HFF-Myc (cell line): ENCODE data around the gene VPS13A.

ENCODE experiments used
- DNase-seq: peaks from one replicate; pipeline ENCODE4 v3.0.0-alpha.2; 2011; ENCODE audit warnings: low read depth; ENCODE audit errors: extremely low read depth
- H3K4me3 ChIP-seq: replicated peaks from 2 replicates; pipeline ENCODE4 v1.5.1; 2011; ENCODE audit warnings: low read depth, mild to moderate bottlenecking, control low read depth, low read length
- TF ChIP-seq, protein P1 (sequence below): IDR thresholded peaks from 2 replicates; pipeline ENCODE4 v1.5.1; 2012; ENCODE audit warnings: mild to moderate bottlenecking, low read depth, low read length, control low read depth; ENCODE audit errors: missing control alignments

Gene VPS13A

DNA sequence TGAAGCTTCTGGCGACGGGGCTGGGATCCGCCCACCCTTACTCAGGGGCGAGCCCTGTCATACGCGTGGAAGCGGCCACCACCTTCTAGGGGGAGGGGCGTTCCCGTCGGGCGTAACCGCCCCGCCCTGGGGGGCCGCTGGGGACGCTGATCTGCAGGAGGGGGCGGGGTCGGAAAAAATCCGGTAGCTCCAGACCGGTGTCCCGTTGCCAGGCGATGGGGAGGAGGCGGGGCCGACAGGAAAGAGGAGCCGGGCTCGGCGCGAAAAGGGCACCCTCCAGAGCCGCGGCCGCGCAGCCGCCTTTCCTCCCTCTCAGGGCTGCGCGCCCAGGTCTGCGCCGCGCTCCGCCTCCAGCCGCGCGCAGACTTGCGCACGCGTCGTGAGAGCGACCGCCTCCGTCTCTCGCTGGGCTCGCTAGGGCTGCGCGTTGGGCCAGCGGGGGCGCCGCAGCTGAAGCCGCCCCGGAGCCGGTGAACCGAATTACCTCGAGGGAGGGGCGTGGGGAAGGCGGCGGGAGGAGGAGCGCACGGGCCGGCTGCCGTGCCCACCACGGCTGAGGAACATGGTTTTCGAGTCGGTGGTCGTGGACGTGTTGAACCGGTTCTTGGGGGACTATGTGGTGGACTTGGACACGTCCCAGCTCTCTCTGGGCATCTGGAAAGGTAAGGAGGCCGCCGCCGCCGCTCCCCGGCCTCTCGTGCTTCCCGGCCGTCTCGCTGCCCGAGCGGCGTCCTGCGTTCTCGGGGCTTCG lies at the start of gene VPS13A:
Gene VPS13A, plus strand, starts transcription at position 392 of the 751 bp plus-strand sequence. Its CDS starts 171 bp downstream, at position 563.
- DNase-seq: peak; percentile 70
- TF ChIP-seq, protein P1, sequence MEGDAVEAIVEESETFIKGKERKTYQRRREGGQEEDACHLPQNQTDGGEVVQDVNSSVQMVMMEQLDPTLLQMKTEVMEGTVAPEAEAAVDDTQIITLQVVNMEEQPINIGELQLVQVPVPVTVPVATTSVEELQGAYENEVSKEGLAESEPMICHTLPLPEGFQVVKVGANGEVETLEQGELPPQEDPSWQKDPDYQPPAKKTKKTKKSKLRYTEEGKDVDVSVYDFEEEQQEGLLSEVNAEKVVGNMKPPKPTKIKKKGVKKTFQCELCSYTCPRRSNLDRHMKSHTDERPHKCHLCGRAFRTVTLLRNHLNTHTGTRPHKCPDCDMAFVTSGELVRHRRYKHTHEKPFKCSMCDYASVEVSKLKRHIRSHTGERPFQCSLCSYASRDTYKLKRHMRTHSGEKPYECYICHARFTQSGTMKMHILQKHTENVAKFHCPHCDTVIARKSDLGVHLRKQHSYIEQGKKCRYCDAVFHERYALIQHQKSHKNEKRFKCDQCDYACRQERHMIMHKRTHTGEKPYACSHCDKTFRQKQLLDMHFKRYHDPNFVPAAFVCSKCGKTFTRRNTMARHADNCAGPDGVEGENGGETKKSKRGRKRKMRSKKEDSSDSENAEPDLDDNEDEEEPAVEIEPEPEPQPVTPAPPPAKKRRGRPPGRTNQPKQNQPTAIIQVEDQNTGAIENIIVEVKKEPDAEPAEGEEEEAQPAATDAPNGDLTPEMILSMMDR: no peak
- H3K4me3 ChIP-seq: peak within 1 kb of the TSS; percentile 88

GRCh38 chr9:77128125-77128789 lies 49.1 kb upstream of the VPS13A start:
- no peak for DNase-seq

DNA sequence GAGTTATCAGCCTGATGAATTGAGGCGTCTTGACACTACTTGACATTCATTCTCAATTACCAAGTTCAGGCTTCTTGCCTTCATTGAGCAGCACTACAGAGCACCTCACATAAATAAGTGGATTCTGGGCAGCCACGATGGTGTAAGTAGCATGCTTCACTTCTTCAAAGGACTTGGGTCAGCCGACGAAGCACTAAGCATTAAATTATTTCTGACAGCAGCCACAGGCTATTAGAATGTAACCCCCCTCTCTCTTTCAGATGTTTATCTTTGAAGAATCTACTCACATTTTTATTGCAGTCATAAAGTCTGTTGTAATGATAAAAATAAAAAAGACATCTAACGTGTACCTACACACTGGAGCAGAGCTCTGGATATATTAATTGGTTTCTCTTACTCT lies 45.9 kb upstream of the VPS13A start:
- TF ChIP-seq, protein P1: no peak
- no peak for DNase-seq

More at GRCh38 chr9:77128125-77128789, 49.1 kb upstream of the VPS13A start:
- TF ChIP-seq, protein P1: no peak
- H3K4me3 ChIP-seq: no peak overlapping the region

DNA sequence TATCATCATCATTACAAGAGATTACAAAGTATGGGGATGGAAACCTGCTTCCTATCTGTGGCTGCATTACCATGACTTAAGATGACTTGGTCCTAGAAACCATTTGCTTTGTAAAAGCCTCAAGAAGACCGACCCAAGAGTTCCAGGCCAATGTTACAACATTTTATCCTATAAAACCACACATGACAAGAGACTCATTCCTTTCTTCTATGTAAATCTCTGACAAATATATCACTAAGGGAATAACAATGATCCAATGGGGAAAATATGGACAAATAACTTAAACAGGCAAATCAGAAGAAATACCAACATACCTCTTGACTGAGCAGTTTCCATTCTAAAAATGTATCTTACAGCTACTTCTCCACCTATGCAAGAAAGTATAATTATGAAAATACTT lies 44.3 kb upstream of the VPS13A start:
- no peak overlapping the region for H3K4me3 ChIP-seq
- no peak for DNase-seq
- TF ChIP-seq, protein P1: no peak

More for the DNA sequence above, 45.9 kb upstream of the VPS13A start:
- no peak overlapping the region for H3K4me3 ChIP-seq

GRCh38 chr9:77142366-77142765 lies 35.0 kb upstream of the VPS13A start:
- no peak overlapping the region for H3K4me3 ChIP-seq
- TF ChIP-seq, protein P1: no peak

GRCh38 chr9:77149879-77150278 lies 27.5 kb upstream of the VPS13A start:
- DNase-seq: no peak
- H3K4me3 ChIP-seq: no peak overlapping the region
- TF ChIP-seq, protein P1: no peak

More at GRCh38 chr9:77142366-77142765, 35.0 kb upstream of the VPS13A start:
- DNase-seq: no peak
